Activated CD4-positive, alpha-beta T cell treated with anti-CD3 and anti-CD28 coated beads for 4 hours (primary cell): ENCODE data around the gene DCLRE1C.
"Not testable (repeated sequence)": the region's sequence is repeated elsewhere in the genome, so short reads cannot be mapped to it uniquely, and the experiment has no call there.

ENCODE experiments used
- DNase-seq, 2 donors: peaks; one replicate each; pipeline ENCODE4 v3.0.0-alpha.2; 2020

The DCLRE1C gene

GRCh38 chr10:14879124-14879927, 74.6 kb downstream of the DCLRE1C start:
- DNase-seq, result peak; percentile 33 to 45

GRCh38 chr10:14878266-14879123, 75.4 kb downstream of the DCLRE1C start, which contains the start of gene SUV39H2:
TSS of gene SUV39H2 (plus strand) at chr10:14878866. CDS start at chr10:14878889, 23 bp downstream.
- peak; percentile 89 to 92 for DNase-seq

GRCh38 chr10:14876764-14877163, 77.1 kb downstream of the DCLRE1C start:
- no peak for DNase-seq

- no peak for DNase-seq
Observed at GRCh38 chr10:14875941-14876340, 78.0 kb downstream of the DCLRE1C start.

- no peak for DNase-seq
Observed at GRCh38 chr10:14873090-14873760, 80.7 kb downstream of the DCLRE1C start.

GRCh38 chr10:14864871-14865270, 89.0 kb downstream of the DCLRE1C start:
- not testable (repeated sequence) for DNase-seq

GRCh38 chr10:14864466-14864865, 89.4 kb downstream of the DCLRE1C start:
- not testable (repeated sequence) for DNase-seq

GRCh38 chr10:14860791-14861190, 93.1 kb downstream of the DCLRE1C start:
- DNase-seq, result no peak

DNA sequence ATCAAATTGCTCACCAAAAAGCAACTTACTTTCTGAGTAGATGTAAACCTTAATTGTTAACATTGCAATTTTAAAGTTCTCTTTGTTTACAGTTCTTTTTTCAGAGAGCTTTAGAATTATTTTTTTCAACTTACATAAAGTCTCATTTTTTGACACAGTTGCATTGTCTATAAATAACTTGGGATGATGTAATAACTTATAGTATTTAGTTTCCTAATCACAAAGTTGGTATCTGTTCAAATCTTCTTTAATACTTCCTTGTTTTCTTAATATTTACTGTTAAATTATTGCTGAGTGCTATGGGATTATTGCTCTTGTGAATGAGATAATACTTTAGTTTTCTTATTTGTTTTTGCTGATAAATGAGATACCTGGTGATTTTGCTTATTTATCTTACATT, 94.1 kb downstream of the DCLRE1C start:
- no peak for DNase-seq

GRCh38 chr10:14859043-14859442, 94.9 kb downstream of the DCLRE1C start:
- no peak for DNase-seq

- no peak for DNase-seq
Observed at GRCh38 chr10:14858338-14858960, 95.4 kb downstream of the DCLRE1C start.

GRCh38 chr10:14855453-14855852, 98.4 kb downstream of the DCLRE1C start:
- no peak for DNase-seq

GRCh38 chr10:14852236-14852635, 101.7 kb downstream of the DCLRE1C start:
- DNase-seq, result no peak
